Stimulated activated CD4-positive, alpha-beta T cell treated with anti-CD3 and anti-CD28 coated beads, Interleukin-15, amount 100 ng/mL, for 48 hours (primary cell): ENCODE measurements around the gene FBXL16.
"Not testable (repeated sequence)": the region's sequence is repeated elsewhere in the genome, so short reads cannot be mapped to it uniquely, and the experiment has no call there.

Source experiments
- DNase-seq, 2 donors: peaks; one replicate each; pipeline ENCODE4 v3.0.0-alpha.2; 2020; ENCODE audit warnings: low read depth in 2 of 2

The FBXL16 gene

GRCh38 chr16:705431-706188 is at the start of gene FBXL16:
TSS of gene FBXL16 (minus strand) at chr16:705801. CDS start at chr16:697405, 8,396 bp downstream.
- DNase-seq, result no peak

GRCh38 chr16:754656-755055 is 49.1 kb upstream of the FBXL16 start:
- DNase-seq, result no peak

- DNase-seq, result not testable (repeated sequence)
Measured at GRCh38 chr16:754121-754607, 48.6 kb upstream of the FBXL16 start.

GRCh38 chr16:752007-752312 is 46.4 kb upstream of the FBXL16 start:
- no peak for DNase-seq

- no peak for DNase-seq
Measured at GRCh38 chr16:751152-752006, 45.8 kb upstream of the FBXL16 start.

- DNase-seq, result no peak
Measured at GRCh38 chr16:750485-750884, 44.9 kb upstream of the FBXL16 start.

GRCh38 chr16:749010-749409 is 43.4 kb upstream of the FBXL16 start:
- DNase-seq, result no peak

- DNase-seq, result no peak
Measured at GRCh38 chr16:747978-748746, 42.6 kb upstream of the FBXL16 start.

GRCh38 chr16:746637-747036 is 41.0 kb upstream of the FBXL16 start:
- no peak for DNase-seq

GRCh38 chr16:745739-746138 is 40.1 kb upstream of the FBXL16 start:
- DNase-seq, result no peak

- no peak for DNase-seq
Measured at GRCh38 chr16:743794-744500, 38.3 kb upstream of the FBXL16 start.

- DNase-seq, result not testable (repeated sequence)
Measured at GRCh38 chr16:742894-743293, 37.3 kb upstream of the FBXL16 start.

- DNase-seq, result no peak
Measured at GRCh38 chr16:741986-742629, 36.5 kb upstream of the FBXL16 start.

- DNase-seq, result peak; percentile 86
Measured at GRCh38 chr16:740764-741505, 35.3 kb upstream of the FBXL16 start, which contains the start of gene CIAO3. TSS of gene CIAO3 (minus strand) at chr16:740997. CDS start at chr16:740985, 12 bp downstream.

GRCh38 chr16:740459-740763 is 34.8 kb upstream of the FBXL16 start:
- DNase-seq, result no peak

GRCh38 chr16:739560-740458 is 34.2 kb upstream of the FBXL16 start:
- no peak for DNase-seq

GRCh38 chr16:736936-737481 is 31.4 kb upstream of the FBXL16 start:
- DNase-seq, result no peak

GRCh38 chr16:735982-736453 is 30.4 kb upstream of the FBXL16 start:
- DNase-seq, result peak; percentile 74 to 75
